ENCODE data around the gene EXOC4.

EXOC4 gene

GRCh38 chr7:133947458-133948254 lies 694.8 kb downstream of the EXOC4 start:
- in situ Hi-C loops (cut with MboI; ENCODE audit: low pct_unique_long_range_greater_than_20kb, low sequenced_read_pairs): no loop called here
- no peak for DNase-seq

GRCh38 chr7:133948588-133948987 lies 695.7 kb downstream of the EXOC4 start:
- no peak for DNase-seq
- in situ Hi-C loops (cut with MboI; ENCODE audit: low pct_unique_long_range_greater_than_20kb, low sequenced_read_pairs): no loop called here

- in situ Hi-C loops (cut with MboI; ENCODE audit: low pct_unique_long_range_greater_than_20kb, low sequenced_read_pairs): no loop called here
- no peak for DNase-seq
Measured at GRCh38 chr7:133950855-133951254, 698.0 kb downstream of the EXOC4 start.

- DNase-seq: no peak
- in situ Hi-C loops (cut with MboI; ENCODE audit: low pct_unique_long_range_greater_than_20kb, low sequenced_read_pairs): no loop called here
Measured at GRCh38 chr7:133955208-133955607, 702.3 kb downstream of the EXOC4 start.

GRCh38 chr7:133957845-133958244 lies 705.0 kb downstream of the EXOC4 start:
- DNase-seq: no peak
- in situ Hi-C loops (cut with MboI; ENCODE audit: low pct_unique_long_range_greater_than_20kb, low sequenced_read_pairs): no loop called here

GRCh38 chr7:133958822-133959221 lies 705.9 kb downstream of the EXOC4 start:
- in situ Hi-C loops (cut with MboI; ENCODE audit: low pct_unique_long_range_greater_than_20kb, low sequenced_read_pairs): no loop called here
- DNase-seq: no peak

DNA sequence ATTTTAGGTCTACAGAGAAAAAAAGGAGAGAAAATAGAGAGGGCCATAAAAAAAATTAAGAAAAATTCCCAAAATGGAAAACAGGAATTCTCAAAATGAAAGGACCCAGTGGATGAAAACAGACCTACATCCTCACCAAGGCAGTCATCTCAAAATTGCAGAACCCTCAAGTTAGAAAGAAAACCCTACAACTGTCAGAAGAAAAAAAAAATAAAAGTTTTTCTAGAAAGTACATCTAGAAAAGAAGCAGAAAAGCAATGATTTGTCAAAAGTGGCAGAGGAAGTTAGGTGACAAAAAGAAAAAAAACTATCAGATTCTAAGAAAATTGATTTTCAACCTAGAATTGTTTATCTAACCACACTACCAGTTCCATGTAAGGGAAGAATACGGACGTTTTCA lies 706.6 kb downstream of the EXOC4 start:
- DNase-seq: no peak
- in situ Hi-C loops (cut with MboI; ENCODE audit: low pct_unique_long_range_greater_than_20kb, low sequenced_read_pairs): no loop called here

- in situ Hi-C loops (cut with MboI; ENCODE audit: low pct_unique_long_range_greater_than_20kb, low sequenced_read_pairs): no loop called here
- no peak for DNase-seq
Measured at GRCh38 chr7:133961724-133962123, 708.8 kb downstream of the EXOC4 start.

- in situ Hi-C loops (cut with MboI; ENCODE audit: low pct_unique_long_range_greater_than_20kb, low sequenced_read_pairs): no loop called here
- no peak for DNase-seq
Measured at GRCh38 chr7:133962646-133963045, 709.8 kb downstream of the EXOC4 start.

DNA sequence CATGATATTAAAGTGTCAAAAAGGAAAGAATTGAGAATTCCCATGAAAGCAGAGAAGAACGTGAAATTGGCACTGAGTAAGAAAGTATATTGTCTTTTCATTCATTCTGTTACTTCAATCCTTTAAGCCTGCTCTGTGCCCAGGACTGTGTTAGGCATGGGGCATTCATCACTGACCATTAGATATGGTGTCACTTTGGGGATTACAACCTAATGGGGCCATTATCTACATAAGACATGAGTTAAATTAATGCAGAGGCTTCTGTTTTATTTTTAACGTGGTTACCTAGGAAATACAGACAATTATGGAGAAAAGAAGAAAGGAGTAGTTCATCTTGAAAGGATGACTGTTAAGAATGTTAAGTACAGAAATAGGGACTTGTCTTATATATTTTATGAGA lies 710.8 kb downstream of the EXOC4 start:
- in situ Hi-C loops (cut with MboI; ENCODE audit: low pct_unique_long_range_greater_than_20kb, low sequenced_read_pairs): no loop called here
- DNase-seq: no peak

DNA sequence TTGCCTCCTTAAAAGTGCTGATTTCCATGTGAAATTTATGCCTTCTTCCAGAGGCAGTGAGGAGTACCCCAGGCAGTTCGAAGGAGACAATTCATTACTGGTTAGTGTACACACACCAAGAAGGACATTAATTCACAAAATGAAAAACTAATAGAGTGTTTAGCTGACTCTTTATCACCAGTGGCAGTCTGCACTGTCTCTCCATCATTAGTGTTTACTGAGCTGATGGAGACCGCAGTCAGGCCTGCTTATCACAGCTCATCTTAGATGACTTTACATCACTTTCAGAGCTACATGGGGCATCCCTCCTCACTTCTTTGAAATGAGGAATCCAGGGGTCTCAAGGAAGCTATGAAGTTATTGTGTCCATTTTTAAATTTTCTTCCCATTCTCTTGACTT lies 718.7 kb downstream of the EXOC4 start:
- in situ Hi-C loops (cut with MboI; ENCODE audit: low pct_unique_long_range_greater_than_20kb, low sequenced_read_pairs): no loop called here

GRCh38 chr7:133973710-133974109 lies 720.8 kb downstream of the EXOC4 start:
- DNase-seq: no peak
- in situ Hi-C loops (cut with MboI; ENCODE audit: low pct_unique_long_range_greater_than_20kb, low sequenced_read_pairs): no loop called here

More for the DNA sequence above, 718.7 kb downstream of the EXOC4 start:
- no peak for DNase-seq

- DNase-seq: no peak
- in situ Hi-C loops (cut with MboI; ENCODE audit: low pct_unique_long_range_greater_than_20kb, low sequenced_read_pairs): no loop called here
Measured at GRCh38 chr7:133975130-133975529, 722.3 kb downstream of the EXOC4 start.

- no peak for DNase-seq
- in situ Hi-C loops (cut with MboI; ENCODE audit: low pct_unique_long_range_greater_than_20kb, low sequenced_read_pairs): no loop called here
Measured at GRCh38 chr7:133976140-133976539, 723.3 kb downstream of the EXOC4 start.

GRCh38 chr7:133977409-133978274 lies 724.8 kb downstream of the EXOC4 start:
- no peak for DNase-seq
- in situ Hi-C loops (cut with MboI; ENCODE audit: low pct_unique_long_range_greater_than_20kb, low sequenced_read_pairs): no loop called here

DNA sequence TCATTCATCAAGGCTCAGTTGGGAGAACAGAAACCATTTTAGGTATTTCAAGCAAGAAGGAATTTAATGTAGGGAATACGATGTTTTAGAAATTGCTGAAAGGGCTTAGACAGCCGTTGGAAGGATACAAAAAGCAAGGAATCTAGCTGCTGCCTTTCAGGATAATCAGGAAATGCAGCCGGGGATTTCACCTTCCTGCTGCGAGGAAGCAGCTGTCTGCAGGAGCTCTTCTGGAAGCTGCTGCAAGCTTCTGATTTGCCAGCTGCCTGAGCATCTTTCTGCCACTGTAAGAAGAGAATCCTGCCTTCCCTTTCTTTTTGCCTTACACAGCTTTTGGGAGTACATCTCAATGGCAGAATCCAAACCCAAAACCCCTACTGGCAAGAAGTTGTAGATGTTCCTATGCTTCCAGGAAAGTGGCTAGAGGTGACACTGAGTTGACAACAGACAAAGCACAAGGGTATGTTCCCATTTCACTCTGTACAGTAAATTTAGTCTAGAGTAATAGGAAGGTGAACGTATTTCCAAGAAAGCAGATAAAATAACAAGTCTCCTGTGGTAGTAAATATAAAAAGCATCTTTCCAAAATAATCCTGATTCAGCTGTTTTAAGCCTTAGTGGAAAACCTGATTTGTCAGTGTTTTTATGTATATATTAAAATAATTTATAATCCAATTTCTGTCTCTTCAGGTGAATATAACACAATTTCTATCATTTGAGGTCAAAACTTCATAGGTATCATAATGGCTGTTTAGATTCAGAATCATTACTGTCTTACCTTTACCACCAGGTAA lies 725.8 kb downstream of the EXOC4 start:
- DNase-seq: no peak
- in situ Hi-C loops (cut with MboI; ENCODE audit: low pct_unique_long_range_greater_than_20kb, low sequenced_read_pairs): no loop called here

- no peak for DNase-seq
- in situ Hi-C loops (cut with MboI; ENCODE audit: low pct_unique_long_range_greater_than_20kb, low sequenced_read_pairs): no loop called here
Measured at GRCh38 chr7:133980804-133981203, 727.9 kb downstream of the EXOC4 start.

GRCh38 chr7:133983685-133984419 lies 731.0 kb downstream of the EXOC4 start:
- DNase-seq: no peak

DNA sequence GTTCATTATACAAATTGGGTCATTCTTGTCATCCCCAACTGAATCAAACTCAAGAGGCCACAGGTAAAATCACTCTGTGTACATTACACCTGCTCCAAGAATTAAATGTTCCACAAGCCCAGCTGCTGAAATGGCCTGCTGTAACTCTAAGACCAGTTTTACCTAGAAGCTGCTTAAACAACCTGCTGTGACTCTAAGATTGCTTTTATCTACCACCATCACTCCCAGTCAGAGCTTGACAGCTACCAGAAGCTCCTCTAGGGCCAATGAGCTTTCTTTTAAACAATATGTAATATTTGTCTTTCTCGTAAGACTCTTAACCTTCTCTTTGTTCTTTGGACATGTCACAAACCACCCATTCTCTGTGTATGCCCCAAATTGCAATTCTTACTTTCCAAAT lies 732.4 kb downstream of the EXOC4 start:
- in situ Hi-C loops (cut with MboI; ENCODE audit: low pct_unique_long_range_greater_than_20kb, low sequenced_read_pairs): no loop called here
- no peak for DNase-seq

More at GRCh38 chr7:133983685-133984419, 731.0 kb downstream of the EXOC4 start:
- in situ Hi-C loops (cut with MboI; ENCODE audit: low pct_unique_long_range_greater_than_20kb, low sequenced_read_pairs): no loop called here

Data from KBM-7 (cell line).